Activated B cell treated with CpG ODN at 0.5 μM for 24 hours (primary cell): ENCODE data around the gene KCNG3. TPM values are rescaled to one million over a fixed set of nuclear protein-coding genes. Genes with fewer than 3 reads are reported as not detected.

ENCODE experiments used
- ATAC-seq: fragments of 200-7000 bp; cut with Tn5 transposase; one replicate; pipeline ENCODE4 v1.10.0; 2021; ENCODE audit warnings: low read depth, mild to moderate bottlenecking, moderate library complexity
- CTCF ChIA-PET: fragments of 350-600 bp; sonication (Branson Sonifier 250); formaldehyde crosslinking; loops from one replicate; lab custom pipeline; 2021; ENCODE audit warnings: antibody characterized with exemption; lab: Charles Lee
- POLR2A ChIA-PET: fragments of 350-600 bp; sonication (Branson Sonifier 250); formaldehyde crosslinking; loops from one replicate; lab custom pipeline; 2021; ENCODE audit warnings: antibody characterized with exemption; lab: Charles Lee
- DNase-seq: peaks from one replicate; pipeline ENCODE4 v3.0.0; 2022
- H3K27ac Mint-ChIP-seq: one replicate; pipeline ENCODE4 v1.8.0; 2020; ENCODE audit warnings: mixed read lengths
- H3K27me3 Mint-ChIP-seq: one replicate; pipeline ENCODE4 v1.8.0; 2021; ENCODE audit warnings: mixed read lengths
- H3K36me3 Mint-ChIP-seq: one replicate; pipeline ENCODE4 v1.8.0; 2021; ENCODE audit warnings: low read depth, mixed read lengths
- H3K4me1 Mint-ChIP-seq: one replicate; pipeline ENCODE4 v1.8.0; 2021; ENCODE audit warnings: mixed read lengths
- H3K4me3 Mint-ChIP-seq: one replicate; pipeline ENCODE4 v1.8.0; 2020; ENCODE audit warnings: mild to moderate bottlenecking, mixed read lengths
- H3K9me3 Mint-ChIP-seq: one replicate; pipeline ENCODE4 v1.8.0; 2020; ENCODE audit warnings: mixed read lengths
- intact Hi-C: fragments of 100-400 bp; cut with micrococcal nuclease; formaldehyde crosslinking; loops from one replicate; pipeline ENCODE4 v1.15.1; 2024
- total RNA-seq: library from RNA; stranded (reverse); gene quantifications from 2 replicates; pipeline ENCODE4 v1.2.3, GENCODE V29; 2022
- TF ChIP-seq, protein P1 (sequence below): fragments of 200-600 bp; IDR thresholded peaks from one replicate; pipeline ENCODE4 v1.8.0; 2022; ENCODE audit warnings: antibody characterized with exemption, mild to moderate bottlenecking

KCNG3 gene
- total RNA-seq, 1 donor from 2014 or later: not detected

DNA sequence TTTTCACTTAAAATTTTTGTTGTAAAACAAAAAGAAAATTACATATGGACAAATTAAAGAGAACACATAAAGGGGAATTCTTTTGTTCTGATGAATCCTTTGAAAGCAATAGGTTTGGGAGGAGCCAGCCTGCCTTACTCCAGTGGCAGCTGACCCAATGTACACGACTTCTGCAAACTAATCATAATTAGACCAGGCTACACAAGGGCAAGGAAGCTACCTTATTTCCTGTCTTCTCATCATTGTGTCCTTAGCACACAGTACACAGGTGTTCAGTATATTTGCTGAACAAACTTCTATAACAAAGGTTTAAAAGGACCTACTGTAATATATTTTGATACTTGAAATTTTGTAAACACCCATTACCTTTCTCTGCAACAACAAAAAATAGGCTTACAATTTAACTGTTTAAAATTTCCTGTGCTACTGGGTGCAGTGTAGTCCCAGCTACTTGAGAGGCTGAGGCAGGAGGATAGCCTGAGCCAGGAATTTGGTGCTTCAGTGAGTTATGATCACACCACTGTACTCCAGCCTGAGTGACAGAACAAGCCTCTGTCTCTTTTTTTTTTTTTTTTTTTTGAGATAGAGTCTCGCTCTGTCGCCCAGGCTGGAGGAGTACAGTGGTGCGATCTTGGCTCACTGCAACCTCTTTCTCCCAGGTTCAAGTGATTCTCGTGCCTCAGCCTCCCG is 18.9 kb downstream of the KCNG3 start:
- Mint-ChIP-seq H3K36me3 (no peaks in the 10 kb centered on the region), H3K4me1 (no peaks in the 10 kb centered on the region), H3K27ac (no peak overlapping the region), H3K4me3 (no peak overlapping the region), H3K9me3 (no peaks in the 10 kb centered on the region), H3K27me3 (no peaks in the 10 kb centered on the region)
- TF ChIP-seq, protein P1, sequence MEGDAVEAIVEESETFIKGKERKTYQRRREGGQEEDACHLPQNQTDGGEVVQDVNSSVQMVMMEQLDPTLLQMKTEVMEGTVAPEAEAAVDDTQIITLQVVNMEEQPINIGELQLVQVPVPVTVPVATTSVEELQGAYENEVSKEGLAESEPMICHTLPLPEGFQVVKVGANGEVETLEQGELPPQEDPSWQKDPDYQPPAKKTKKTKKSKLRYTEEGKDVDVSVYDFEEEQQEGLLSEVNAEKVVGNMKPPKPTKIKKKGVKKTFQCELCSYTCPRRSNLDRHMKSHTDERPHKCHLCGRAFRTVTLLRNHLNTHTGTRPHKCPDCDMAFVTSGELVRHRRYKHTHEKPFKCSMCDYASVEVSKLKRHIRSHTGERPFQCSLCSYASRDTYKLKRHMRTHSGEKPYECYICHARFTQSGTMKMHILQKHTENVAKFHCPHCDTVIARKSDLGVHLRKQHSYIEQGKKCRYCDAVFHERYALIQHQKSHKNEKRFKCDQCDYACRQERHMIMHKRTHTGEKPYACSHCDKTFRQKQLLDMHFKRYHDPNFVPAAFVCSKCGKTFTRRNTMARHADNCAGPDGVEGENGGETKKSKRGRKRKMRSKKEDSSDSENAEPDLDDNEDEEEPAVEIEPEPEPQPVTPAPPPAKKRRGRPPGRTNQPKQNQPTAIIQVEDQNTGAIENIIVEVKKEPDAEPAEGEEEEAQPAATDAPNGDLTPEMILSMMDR: no peak
- no peak for ATAC-seq
- ChIA-PET CTCF (interaction anchor here (0.7 kb wide), 1 partner anchor 1920 kb away, joined by 3 read pairs; no protein-coding TSS in a partner anchor), POLR2A (no interaction called here)
- no peak for DNase-seq
- intact Hi-C loops: no loop called here

DNA sequence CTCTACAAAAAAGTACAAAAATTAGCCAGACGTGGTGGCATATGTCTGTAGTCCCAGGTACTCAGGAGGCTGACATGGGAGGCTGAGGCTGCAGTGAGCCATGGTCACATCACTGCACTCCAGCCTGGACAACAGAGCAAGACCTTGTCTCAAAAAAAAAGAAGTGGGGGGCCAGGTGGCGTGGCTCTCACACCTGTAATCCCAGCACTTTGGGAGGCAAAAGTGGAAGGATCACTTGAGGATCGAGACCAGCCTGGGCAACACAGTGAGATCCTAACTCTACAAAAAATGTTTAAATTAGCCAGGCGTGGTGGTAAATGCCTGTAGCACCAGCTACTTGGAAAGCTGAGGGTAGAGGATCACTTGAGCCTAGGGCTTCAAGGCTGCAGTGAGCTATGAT is 23.1 kb downstream of the KCNG3 start:
- ChIA-PET CTCF (no interaction called here), POLR2A (no interaction called here)
- DNase-seq: no peak
- intact Hi-C loops: no loop called here
- H3K36me3 Mint-ChIP-seq: no peaks in the 10 kb centered on the region
- TF ChIP-seq, protein P1: no peak
- no peaks in the 10 kb centered on the region for H3K9me3 Mint-ChIP-seq
- no peak overlapping the region for H3K27ac Mint-ChIP-seq
- no peak for ATAC-seq
- no peak overlapping the region for H3K4me3 Mint-ChIP-seq
- H3K27me3 Mint-ChIP-seq: no peaks in the 10 kb centered on the region
- no peaks in the 10 kb centered on the region for H3K4me1 Mint-ChIP-seq

DNA sequence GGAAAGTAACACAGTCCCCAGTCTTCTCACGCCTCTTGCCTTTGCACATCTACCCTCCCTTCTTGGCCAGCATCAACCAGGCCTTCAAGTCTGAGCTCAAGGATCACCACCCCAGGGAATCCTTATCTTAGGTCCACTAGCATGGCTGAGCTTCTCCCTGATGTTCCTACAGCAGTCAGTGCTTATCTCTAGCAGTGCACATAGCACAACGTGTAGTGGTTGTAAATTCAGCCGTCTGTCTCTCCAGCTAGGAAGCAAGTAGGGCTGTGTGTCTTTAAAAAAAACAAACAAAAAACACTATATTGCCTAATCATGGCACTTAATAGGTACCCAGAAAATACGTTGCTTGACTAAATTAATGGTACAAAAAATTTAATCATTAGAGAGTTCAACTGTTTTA is 29.2 kb downstream of the KCNG3 start:
- peaks cover 7% of the 10 kb centered on the region for H3K27me3 Mint-ChIP-seq
- ATAC-seq (no peak), DNase-seq (no peak)
- intact Hi-C loops: no loop called here
- POLR2A ChIA-PET: no interaction called here
- no peak overlapping the region for H3K4me3 Mint-ChIP-seq
- no peaks in the 10 kb centered on the region for H3K4me1 Mint-ChIP-seq
- CTCF ChIA-PET: no interaction called here
- H3K36me3 Mint-ChIP-seq: no peaks in the 10 kb centered on the region
- H3K27ac Mint-ChIP-seq: no peak overlapping the region
- no peaks in the 10 kb centered on the region for H3K9me3 Mint-ChIP-seq
- TF ChIP-seq, protein P1: no peak

DNA sequence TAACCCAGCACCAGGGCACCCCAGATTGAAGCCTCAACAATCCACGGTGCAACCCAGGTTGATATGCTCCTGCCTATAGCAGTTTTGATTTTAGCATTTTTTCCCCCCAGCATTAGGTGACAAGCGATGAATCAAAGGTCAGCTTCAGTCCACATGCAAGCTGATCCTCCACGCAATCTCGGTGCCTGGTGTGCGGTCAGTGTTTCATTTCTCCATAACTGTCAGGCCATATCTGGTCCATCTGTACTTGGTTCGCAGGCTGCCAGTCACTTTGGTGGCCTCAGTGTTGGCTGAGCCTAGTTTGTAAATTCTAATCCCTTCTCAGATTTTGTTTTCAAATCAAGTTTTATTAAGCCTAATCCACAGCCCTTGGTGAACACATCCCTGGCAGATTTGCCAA is 30.2 kb downstream of the KCNG3 start:
- no peak for ATAC-seq
- ChIA-PET CTCF (no interaction called here), POLR2A (no interaction called here)
- Mint-ChIP-seq H3K27me3 (peaks cover 13% of the 10 kb centered on the region), H3K9me3 (no peaks in the 10 kb centered on the region), H3K4me1 (no peaks in the 10 kb centered on the region), H3K4me3 (no peak overlapping the region), H3K27ac (no peak overlapping the region), H3K36me3 (no peaks in the 10 kb centered on the region)
- DNase-seq: no peak
- TF ChIP-seq, protein P1: no peak
- intact Hi-C loops: no loop called here

DNA sequence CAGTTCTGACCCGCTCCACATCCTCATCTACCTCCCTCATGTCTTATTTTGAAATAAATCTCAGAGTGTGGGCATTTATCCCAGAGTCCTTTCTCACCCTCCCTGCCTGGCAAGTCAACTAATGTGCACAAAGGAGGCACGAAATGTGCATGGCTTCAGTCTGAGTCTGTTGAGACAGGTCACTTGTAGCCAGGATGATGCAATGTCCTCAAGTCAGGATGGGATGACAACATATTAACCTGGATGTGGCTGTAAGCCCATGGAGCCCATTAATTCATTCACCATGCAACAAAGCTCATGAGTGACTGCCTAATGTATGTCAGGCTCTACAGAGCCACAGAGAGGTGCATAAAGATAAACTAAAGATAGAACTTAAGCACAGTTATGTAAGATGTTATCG is 34.5 kb downstream of the KCNG3 start:
- H3K27me3 Mint-ChIP-seq: peaks cover 24% of the 10 kb centered on the region
- no peak overlapping the region for H3K4me3 Mint-ChIP-seq
- TF ChIP-seq, protein P1: no peak
- H3K27ac Mint-ChIP-seq: no peak overlapping the region
- ATAC-seq: no peak
- no peaks in the 10 kb centered on the region for H3K9me3 Mint-ChIP-seq
- ChIA-PET POLR2A (no interaction called here), CTCF (no interaction called here)
- H3K4me1 Mint-ChIP-seq: no peaks in the 10 kb centered on the region
- DNase-seq: no peak
- intact Hi-C loops: no loop called here
- no peaks in the 10 kb centered on the region for H3K36me3 Mint-ChIP-seq
